GM18868 (cell line): ENCODE measurements around the gene ETV3.
"Not testable (repeated sequence)": the region's sequence is repeated elsewhere in the genome, so short reads cannot be mapped to it uniquely, and the experiment has no call there.

Source experiments
- ATAC-seq: cut with Tn5 transposase; IDR thresholded peaks from one replicate; pipeline ENCODE4 v1.9.1; 2021; ENCODE audit warnings: mild to moderate bottlenecking, moderate library complexity; ENCODE audit not compliant: unreplicated experiment

The ETV3 gene

GRCh38 chr1:157138220-157139051 lies at the start of gene ETV3:
Gene ETV3, minus strand, starts transcription at chr1:157138395. Its CDS starts 2,043 bp downstream, at chr1:157136352.
- peak; percentile 72 for ATAC-seq

- ATAC-seq: no peak
Observed at GRCh38 chr1:157186281-157186992, 48.2 kb upstream of the ETV3 start.

GRCh38 chr1:157183870-157184269 lies 45.7 kb upstream of the ETV3 start:
- ATAC-seq: no peak

GRCh38 chr1:157182371-157182770 lies 44.2 kb upstream of the ETV3 start:
- not testable (repeated sequence) for ATAC-seq

- ATAC-seq: no peak
Observed at GRCh38 chr1:157181790-157182189, 43.6 kb upstream of the ETV3 start.

GRCh38 chr1:157181258-157181657 lies 43.1 kb upstream of the ETV3 start:
- no peak for ATAC-seq

GRCh38 chr1:157178490-157178889 lies 40.3 kb upstream of the ETV3 start:
- ATAC-seq: no peak

- no peak for ATAC-seq
Observed at GRCh38 chr1:157177733-157178394, 39.7 kb upstream of the ETV3 start.

- ATAC-seq: peak; percentile 42
Observed at GRCh38 chr1:157176591-157177121, 38.5 kb upstream of the ETV3 start.

- no peak for ATAC-seq
Observed at GRCh38 chr1:157176016-157176415, 37.8 kb upstream of the ETV3 start.

GRCh38 chr1:157173900-157174410 lies 35.8 kb upstream of the ETV3 start:
- ATAC-seq: no peak

- not testable (repeated sequence) for ATAC-seq
Observed at GRCh38 chr1:157173241-157173640, 35.0 kb upstream of the ETV3 start.

GRCh38 chr1:157172591-157172990 lies 34.4 kb upstream of the ETV3 start:
- not testable (repeated sequence) for ATAC-seq

GRCh38 chr1:157171903-157172503 lies 33.8 kb upstream of the ETV3 start:
- ATAC-seq: not testable (repeated sequence)

- ATAC-seq: no peak
Observed at GRCh38 chr1:157170677-157171515, 32.7 kb upstream of the ETV3 start.

GRCh38 chr1:157168015-157168414 lies 29.8 kb upstream of the ETV3 start:
- ATAC-seq: peak; percentile 52

- peak; percentile 29 for ATAC-seq
Observed at GRCh38 chr1:157167437-157167836, 29.2 kb upstream of the ETV3 start.

- no peak for ATAC-seq
Observed at GRCh38 chr1:157166590-157166989, 28.4 kb upstream of the ETV3 start.

GRCh38 chr1:157163273-157164127 lies 25.3 kb upstream of the ETV3 start:
- ATAC-seq: no peak
